GM18508 (cell line): ENCODE data around the gene TAF15.

Experiments used
- ATAC-seq: cut with Tn5 transposase; IDR thresholded peaks from one replicate; pipeline ENCODE4 v1.9.1; 2021; ENCODE audit warnings: moderate number of reproducible peaks; ENCODE audit not compliant: insufficient read depth, unreplicated experiment

The TAF15 gene

DNA sequence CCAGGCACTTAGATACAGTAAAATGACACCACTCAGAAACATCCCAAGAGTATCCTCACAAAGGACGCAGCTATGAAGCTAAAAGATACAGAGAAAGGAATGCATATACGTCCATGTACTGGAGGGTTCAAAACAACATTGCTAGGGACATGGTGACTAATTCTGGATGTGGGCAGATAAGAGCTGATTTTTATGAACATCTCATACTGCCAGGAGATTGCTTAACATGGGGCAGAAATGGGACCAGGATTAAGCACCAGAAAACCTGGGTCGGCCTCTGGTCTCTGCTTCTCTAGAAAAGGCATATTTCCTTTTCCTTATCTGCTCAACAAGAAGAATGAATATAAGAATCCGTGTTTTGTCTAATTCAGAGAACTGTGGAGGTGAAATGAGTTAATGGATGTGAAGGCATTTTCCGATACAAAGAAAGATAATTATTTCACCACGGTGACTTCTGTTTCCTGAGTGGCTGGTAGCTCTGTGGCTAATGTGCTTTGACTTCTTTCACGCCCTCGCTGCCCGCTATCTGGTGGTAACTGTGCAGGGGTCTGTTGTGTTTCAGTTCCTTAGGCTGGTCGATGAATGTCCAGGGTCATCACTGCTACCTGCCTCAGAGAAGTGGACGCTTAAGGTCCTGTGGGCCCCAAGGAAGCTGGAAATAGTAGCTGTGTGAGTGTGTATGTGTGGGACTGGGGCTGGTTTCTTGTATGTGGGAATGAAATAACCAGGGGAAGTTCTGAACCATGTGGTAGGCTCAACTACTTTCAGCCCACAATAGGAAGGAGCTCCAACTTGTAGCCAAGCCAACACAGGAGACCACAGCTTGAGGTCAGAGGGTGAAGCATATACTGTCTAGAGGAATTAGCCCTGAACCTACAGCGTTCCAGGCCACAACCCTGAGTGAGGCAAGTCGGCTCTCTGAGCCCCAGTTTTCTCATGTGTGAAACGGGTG is 86.6 kb downstream of the TAF15 start:
- ATAC-seq = no peak
